GM23248 (cell line): ENCODE measurements around the gene DGKB.

ENCODE experiments used
- EZH2 ChIP-seq: fragments of 200-600 bp; sonication (generic); IDR thresholded peaks from 2 replicates; pipeline ENCODE4 v1.6.1; 2018; ENCODE audit warnings: antibody characterized with exemption, mild to moderate bottlenecking; ENCODE audit not compliant: insufficient read depth, poor library complexity, severe bottlenecking
- EZH2phosphoT487 ChIP-seq: fragments of 200-600 bp; sonication (generic); IDR thresholded peaks from 2 replicates; pipeline ENCODE4 v1.6.1; 2018; ENCODE audit warnings: antibody characterized with exemption, moderate library complexity, mild to moderate bottlenecking, low read depth; ENCODE audit not compliant: insufficient read depth

- TF ChIP-seq EZH2 (no peak), EZH2phosphoT487 (no peak)
These were observed 513.0 kb downstream of the DGKB start for GRCh38 chr7:14389595-14389994.
